GM12872 (cell line): ENCODE results near the gene STAM2.

Source experiments
- CTCF ChIP-seq: IDR thresholded peaks from 3 replicates; pipeline ENCODE4 v1.5.1; 2011; ENCODE audit warnings: low read depth, mild to moderate bottlenecking, low read length, moderate library complexity; ENCODE audit not compliant: insufficient read depth

Gene STAM2

GRCh38 chr2:152100961-152101360 lies 74.6 kb downstream of the STAM2 start:
- no peak for TF ChIP-seq CTCF

DNA sequence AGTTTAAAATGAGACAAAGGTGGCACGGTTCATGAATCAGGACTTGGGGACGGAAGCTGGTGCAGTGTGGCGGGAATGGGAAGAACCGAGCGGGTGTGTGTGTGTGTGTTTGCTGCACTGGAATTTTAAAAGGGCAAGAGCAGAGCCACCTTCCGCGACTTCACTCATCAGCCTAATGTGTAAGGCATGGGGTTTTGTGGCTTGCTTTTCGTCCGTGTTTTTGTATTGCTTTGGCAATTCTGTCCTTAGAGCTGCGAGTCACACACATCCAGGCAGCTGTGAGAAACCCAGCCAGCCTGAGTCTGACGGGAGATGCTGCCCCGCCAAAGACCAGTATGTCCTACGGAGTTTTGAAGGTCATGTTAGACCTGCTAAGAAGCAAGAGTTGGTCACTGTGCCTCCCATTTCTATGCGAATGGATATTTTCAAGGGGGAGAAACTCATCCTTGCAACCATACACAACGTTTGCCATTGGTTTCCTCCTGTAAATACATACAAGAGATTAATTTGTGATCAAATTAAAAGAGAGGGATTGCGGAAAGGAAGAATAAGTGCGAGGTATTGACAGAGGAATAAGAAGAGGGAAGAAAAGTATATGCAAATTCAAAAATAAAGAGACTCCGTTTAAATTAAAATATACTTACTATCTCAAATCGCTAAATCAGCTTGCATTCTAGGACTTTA lies 76.1 kb downstream of the STAM2 start:
- no peak for TF ChIP-seq CTCF

DNA sequence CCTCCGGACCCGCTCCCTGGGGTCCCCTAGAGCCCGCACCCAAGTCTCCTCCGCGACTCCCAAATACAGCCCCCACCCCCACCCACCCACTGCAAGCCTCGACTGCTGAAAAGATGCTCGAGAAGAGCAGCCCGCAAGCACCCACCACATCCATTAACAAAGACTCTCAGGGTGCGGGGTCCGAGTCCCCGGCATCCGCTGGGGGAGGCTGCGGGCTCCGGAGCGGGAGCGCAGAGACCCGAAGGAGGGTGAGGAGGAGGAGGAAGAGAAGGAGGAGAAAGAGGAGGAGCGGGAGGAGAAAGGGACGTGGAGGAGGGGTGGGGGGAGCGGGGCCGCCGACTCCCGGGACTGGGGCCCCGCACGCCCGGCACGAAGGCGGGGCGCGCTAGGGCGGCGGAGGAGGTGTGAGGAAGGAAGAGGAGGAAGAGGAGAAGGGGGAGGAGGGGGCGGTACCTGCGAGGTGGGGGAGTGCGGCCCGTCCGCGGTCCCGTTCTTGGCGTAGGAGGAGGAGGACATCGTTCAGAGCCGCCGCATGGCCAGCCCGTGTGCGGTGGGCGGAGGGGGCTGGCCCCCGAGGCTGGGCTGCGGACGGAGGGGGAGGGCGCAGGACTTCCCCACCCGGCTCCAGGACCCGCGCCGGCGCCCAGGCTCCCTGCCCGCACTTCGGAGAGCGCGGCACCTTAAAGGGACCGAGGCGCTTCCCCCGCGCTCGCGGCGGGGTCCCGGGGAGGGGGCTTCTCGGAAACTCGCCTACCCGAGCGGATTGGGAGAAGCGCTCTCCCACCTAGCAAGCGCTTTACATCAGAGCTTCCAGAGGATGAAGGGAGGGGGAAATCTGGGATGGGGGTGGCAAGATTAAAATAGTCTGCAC lies 76.8 kb downstream of the STAM2 start, which contains the start of gene CACNB4:
Gene CACNB4 (minus strand): TSS at position 549 of the 871 bp plus-strand sequence.
- TF ChIP-seq CTCF: no peak

GRCh38 chr2:152097801-152098495 lies 77.6 kb downstream of the STAM2 start:
- TF ChIP-seq CTCF: no peak

DNA sequence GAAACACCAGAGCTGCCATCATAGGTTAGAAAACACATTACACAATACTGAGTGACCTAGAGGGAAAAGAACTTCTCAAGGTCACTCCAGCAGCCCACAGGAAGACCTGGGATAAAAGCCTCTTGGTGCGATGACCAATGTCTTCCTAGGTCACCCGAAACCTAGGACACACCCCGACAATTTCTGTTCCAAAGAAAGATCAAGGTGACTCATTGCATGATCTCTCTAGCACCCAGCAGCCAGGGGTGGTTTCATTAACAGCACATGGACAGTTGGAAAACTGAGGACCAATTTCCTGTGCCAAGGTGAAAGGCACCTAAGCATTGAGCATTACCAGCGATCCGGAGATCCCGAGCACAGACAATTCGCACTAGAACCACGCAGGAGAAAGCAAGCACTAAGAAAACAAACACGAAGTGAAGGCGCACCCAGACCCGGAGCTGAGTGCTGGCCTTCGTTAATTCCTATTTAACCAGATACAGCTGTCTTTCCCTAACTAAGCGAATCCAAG lies 78.2 kb downstream of the STAM2 start:
- no peak for TF ChIP-seq CTCF

GRCh38 chr2:152095146-152095545 lies 80.4 kb downstream of the STAM2 start:
- TF ChIP-seq CTCF: no peak

GRCh38 chr2:152094014-152094413 lies 81.5 kb downstream of the STAM2 start:
- TF ChIP-seq CTCF: no peak
